Upper lobe of left lung (tissue), 6 donors: ENCODE measurements around the gene HIP1. TPM values are rescaled to one million over a fixed set of nuclear protein-coding genes. Genes with fewer than 3 reads are reported as not detected.
A peak's percentile ranks its signal among the peaks of the same experiment; 100 is the strongest.

ENCODE experiments used
- ATAC-seq, 2 donors: fragments of 200-7000 bp; cut with Tn5 transposase; one replicate each; pipeline ENCODE4 v1.9.1; 2022; ENCODE audit warnings: mild to moderate bottlenecking in 2 of 2, moderate library complexity in 2 of 2; ENCODE audit not compliant: low FRiP score in 2 of 2
- DNase-seq, 2 donors: peaks; one replicate each; pipeline ENCODE4 v3.0.0-alpha.2; 2019 to 2020
- H3K27ac ChIP-seq, 4 donors: fragments of 200-600 bp; sonication (generic); one replicate each; pipeline ENCODE4 v1.5.1; 2016 to 2019
- H3K27me3 ChIP-seq, 4 donors: fragments of 200-600 bp; sonication (generic); one replicate each; pipeline ENCODE4 v1.5.1; 2017 to 2019
- H3K36me3 ChIP-seq, 4 donors: fragments of 200-600 bp; sonication (generic); one replicate each; pipeline ENCODE4 v1.5.1; 2016 to 2019
- H3K4me1 ChIP-seq, 4 donors: fragments of 200-600 bp; sonication (generic); one replicate each; pipeline ENCODE4 v1.5.1; 2018 to 2019
- H3K4me3 ChIP-seq, 4 donors: fragments of 200-600 bp; sonication (generic); one replicate each; pipeline ENCODE4 v1.5.1; 2017 to 2019; ENCODE audit warnings: mild to moderate bottlenecking in 2 of 4, moderate library complexity in 1 of 4
- H3K9me3 ChIP-seq, 4 donors: fragments of 200-600 bp; sonication (generic); one replicate each; pipeline ENCODE4 v1.5.1; 2018 to 2019
- CTCF ChIP-seq, 6 experiments: fragments of 450-650 bp in 4 of 6; fragments of 200-600 bp in 2 of 6; sonication (generic) in 2 of 6; IDR thresholded peaks; one replicate each; pipeline ENCODE4 v1.5.1; 2016 to 2019; ENCODE audit warnings: antibody characterized with exemption in 6 of 6
- EP300 ChIP-seq, 4 donors: sonication (generic); formaldehyde crosslinking; IDR thresholded peaks; one replicate each; pipeline ENCODE4 v1.5.1; 2017; ENCODE audit warnings: antibody characterized with exemption in 4 of 4, control low read depth in 2 of 4
- POLR2A ChIP-seq, 4 donors: fragments of 450-650 bp; IDR thresholded peaks; one replicate each; pipeline ENCODE4 v1.5.1; 2016 to 2017; ENCODE audit warnings: antibody characterized with exemption in 4 of 4, mild to moderate bottlenecking in 2 of 4
- POLR2AphosphoS5 ChIP-seq, 2 donors: sonication (generic); formaldehyde crosslinking; IDR thresholded peaks; one replicate each; pipeline ENCODE4 v1.5.1; 2017; ENCODE audit warnings: antibody characterized with exemption in 2 of 2
- WGBS, 2 donors: methylation state at CpG; one replicate each; pipeline ENCODE4 v1.1.5; 2017 to 2018; 5-methylcytosine and 5-hydroxymethylcytosine counted together
- total RNA-seq, 6 donors: library from RNA; depleted of rRNA in 4 of 6; stranded (reverse); fragments of >200 nt in 4 of 6; gene quantifications; one replicate each; pipeline versions ENCODE4 v1.1.0 to v1.2.1, GENCODE V29; 2016 to 2021
- donor health status: DM: no; HTN: no; CAD: no; lungs with moderate emphysema.
- donor health status: DM: no; HTN: yes; CAD: no; lungs with severe emphysema.

The HIP1 gene
- total RNA-seq, 6 donors from 2014 or later: 43.9 to 66.0 (median 55.2) TPM

DNA sequence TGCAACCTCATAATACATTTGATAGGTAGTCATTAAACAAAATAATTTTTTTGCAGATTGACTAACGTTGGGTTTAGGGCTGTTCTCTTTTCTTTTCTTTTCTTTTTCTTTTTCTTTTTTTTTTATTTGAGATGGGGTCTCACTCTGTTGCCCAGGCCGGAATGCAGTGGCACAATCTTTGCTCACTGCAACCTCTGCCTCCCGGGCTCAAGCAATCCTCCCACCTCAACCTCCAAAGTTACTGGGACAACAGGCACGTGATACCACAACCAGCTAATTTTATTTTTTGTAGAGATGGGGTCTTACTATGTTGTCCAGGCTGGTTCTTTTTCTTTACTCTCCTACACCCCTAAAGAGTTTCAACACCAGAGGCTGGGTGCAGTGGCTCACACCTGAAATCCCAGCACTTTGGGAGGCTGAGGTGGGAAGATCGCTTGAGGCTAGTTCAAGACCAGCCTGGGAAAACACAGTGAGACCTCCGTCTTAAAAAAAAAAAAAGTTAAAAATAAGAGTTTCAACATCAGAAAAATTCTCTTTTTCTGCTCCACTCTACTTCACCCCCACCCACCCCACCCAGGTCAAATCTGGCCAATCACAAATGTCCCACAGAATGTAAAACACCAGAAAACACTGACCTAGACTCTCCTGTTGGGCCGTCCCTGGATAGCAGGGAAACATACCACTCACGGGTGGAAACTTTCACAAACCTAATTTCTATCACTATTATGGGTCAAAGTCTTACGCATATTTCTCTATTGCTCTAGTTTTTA is 3.0 kb downstream of the HIP1 start:
- no peak overlapping the region for H3K4me3 ChIP-seq
- DNase-seq: no peak
- no peaks in the 10 kb centered on the region for H3K27me3 ChIP-seq
- H3K4me1 ChIP-seq: peaks cover 33 to 64% (median 42%) of the 10 kb centered on the region in 4 donors
- H3K9me3 ChIP-seq: no peaks in the 10 kb centered on the region
- TF ChIP-seq EP300 (IDR thresholded peaks at IDR 0.05) (no peak), CTCF (IDR thresholded peaks at IDR 0.05) (no peak), POLR2AphosphoS5 (IDR thresholded peaks at IDR 0.05) (no peak), POLR2A (IDR thresholded peaks at IDR 0.05) (no peak)
- no peak for ATAC-seq
- peak overlapping the region in 2 of 4 donors; percentile 75 to 85 for H3K27ac ChIP-seq
- WGBS, 2 donors: 94 to 98% methylated on average over 9 of the region's 9 CpGs
- H3K36me3 ChIP-seq: no peaks in the 10 kb centered on the region

DNA sequence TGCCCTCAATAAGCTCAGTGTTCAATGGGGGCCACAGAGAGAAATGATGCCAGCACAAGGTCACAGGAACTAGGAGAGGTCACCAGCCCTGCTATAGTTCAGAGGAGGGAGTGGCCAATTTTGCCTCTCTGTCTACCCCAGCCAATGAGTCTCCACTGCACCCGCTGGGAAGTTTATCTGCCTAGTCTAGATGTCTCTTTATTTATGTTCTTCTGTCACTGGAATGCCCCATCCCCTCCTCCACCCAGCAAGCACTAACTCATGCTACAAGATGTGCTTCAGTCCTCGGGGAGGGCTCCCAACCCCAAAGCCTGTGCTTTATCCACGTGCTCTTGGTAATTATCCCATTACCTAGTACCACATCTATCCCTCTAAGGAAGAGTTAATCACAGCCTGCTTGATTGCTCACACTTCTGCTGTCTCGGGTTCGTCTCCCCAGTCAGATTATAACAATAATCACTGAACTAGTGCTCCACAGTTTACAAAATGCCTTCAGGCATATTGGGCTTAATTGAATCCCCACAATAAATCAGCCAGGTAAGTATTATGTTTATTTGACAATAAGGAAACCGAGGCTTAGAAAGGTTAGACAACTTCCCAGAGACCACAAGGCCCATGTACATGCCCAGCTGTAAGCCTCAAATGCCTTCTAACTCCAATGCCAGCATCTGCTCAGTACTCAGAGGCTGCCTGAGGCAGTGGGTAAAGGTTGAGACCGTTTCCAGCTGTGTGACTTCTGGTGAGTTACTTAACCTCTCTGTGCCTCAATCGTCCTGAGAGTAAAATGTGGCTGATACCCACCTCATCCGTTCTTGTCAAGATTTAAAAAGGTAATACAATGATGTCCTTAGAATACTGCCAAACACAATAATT is 3.9 kb downstream of the HIP1 start:
- DNase-seq (no peak), ATAC-seq (no peak)
- Histone ChIP-seq H3K27me3 (no peaks in the 10 kb centered on the region), H3K9me3 (no peaks in the 10 kb centered on the region), H3K36me3 (no peaks in the 10 kb centered on the region), H3K27ac (peak overlapping the region in 2 of 4 donors; percentile 75 to 85), H3K4me3 (no peak overlapping the region), H3K4me1 (peaks cover 31 to 59% (median 43%) of the 10 kb centered on the region in 4 donors)
- 71 to 72% methylated on average over 9 of the region's 9 CpGs for WGBS, 2 donors
- TF ChIP-seq EP300 (IDR thresholded peaks at IDR 0.05) (no peak), POLR2A (IDR thresholded peaks at IDR 0.05) (no peak), CTCF (IDR thresholded peaks at IDR 0.05) (no peak), POLR2AphosphoS5 (IDR thresholded peaks at IDR 0.05) (peak in 1 of 2 donors; percentile 40)

DNA sequence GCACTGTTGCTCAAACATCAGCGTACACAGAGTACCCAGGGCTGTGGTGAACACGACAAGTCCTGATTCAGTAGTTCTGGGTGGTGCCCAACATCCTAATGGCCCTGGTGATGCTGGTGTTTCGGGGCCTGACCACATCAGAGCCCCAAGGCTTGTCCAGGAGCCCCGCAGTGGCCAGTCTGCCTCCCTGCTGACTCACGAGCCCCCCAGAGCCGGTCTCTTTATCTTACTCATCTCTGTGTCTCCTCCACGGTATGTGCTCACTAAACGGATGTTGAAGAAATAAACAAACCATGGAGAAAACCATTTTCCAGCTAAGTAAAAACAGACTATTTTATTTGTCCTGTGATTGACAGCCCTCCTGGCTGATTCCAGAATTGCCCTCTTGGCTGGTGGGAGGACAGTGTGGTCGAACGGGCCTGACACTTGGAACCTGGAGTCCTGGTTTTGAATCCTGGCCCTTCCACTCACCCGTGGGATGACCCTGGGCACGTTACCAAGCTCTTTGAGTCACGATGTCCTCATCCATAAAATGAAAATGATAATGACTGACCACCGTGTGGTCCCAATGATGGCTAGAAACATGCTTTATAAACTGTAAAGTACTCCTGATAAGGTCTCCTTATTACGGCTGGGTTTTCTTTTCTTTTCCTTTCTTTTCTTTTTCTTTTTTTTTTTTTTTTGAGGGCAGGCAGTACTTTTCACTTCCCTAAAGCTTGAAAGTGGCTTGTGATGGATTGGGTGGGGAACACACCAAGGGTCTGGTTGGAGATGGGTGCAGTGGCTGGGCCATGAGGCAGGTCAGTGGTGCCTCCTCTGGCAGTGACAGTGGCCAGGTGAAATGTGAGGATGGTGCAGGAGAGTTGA is 5.7 kb downstream of the HIP1 start:
- peak in 1 of 2 donors; percentile 89 for ATAC-seq
- H3K9me3 ChIP-seq: no peaks in the 10 kb centered on the region
- 44 to 71% methylated on average over 13 to 15 of the region's 15 CpGs for WGBS, 2 donors
- H3K36me3 ChIP-seq: no peaks in the 10 kb centered on the region
- DNase-seq: no peak
- peaks cover 43 to 72% (median 57%) of the 10 kb centered on the region in 4 donors for H3K4me1 ChIP-seq
- no peaks in the 10 kb centered on the region for H3K27me3 ChIP-seq
- H3K27ac ChIP-seq: peak overlapping the region; percentile 58 to 85 (median 76)
- H3K4me3 ChIP-seq: no peak overlapping the region
- no peak for TF ChIP-seq POLR2AphosphoS5 (IDR thresholded peaks at IDR 0.05)
- TF ChIP-seq EP300 (IDR thresholded peaks at IDR 0.05): no peak
- TF ChIP-seq CTCF (IDR thresholded peaks at IDR 0.05): no peak
- TF ChIP-seq POLR2A (IDR thresholded peaks at IDR 0.05): no peak

GRCh38 chr7:75732016-75732521 is 6.7 kb downstream of the HIP1 start:
- Histone ChIP-seq H3K4me3 (no peak overlapping the region), H3K27me3 (no peaks in the 10 kb centered on the region), H3K9me3 (no peaks in the 10 kb centered on the region), H3K36me3 (no peaks in the 10 kb centered on the region), H3K27ac (peak overlapping the region; percentile 58 to 85 (median 76)), H3K4me1 (peaks cover 49 to 70% (median 58%) of the 10 kb centered on the region in 4 donors)
- no peak for TF ChIP-seq POLR2AphosphoS5 (IDR thresholded peaks at IDR 0.05)
- WGBS, 2 donors: 72 to 77% methylated on average over 12 of the region's 12 CpGs
- no peak for ATAC-seq
- DNase-seq: no peak
